Measurements from ENCODE around the gene SLC44A5.

DNA sequence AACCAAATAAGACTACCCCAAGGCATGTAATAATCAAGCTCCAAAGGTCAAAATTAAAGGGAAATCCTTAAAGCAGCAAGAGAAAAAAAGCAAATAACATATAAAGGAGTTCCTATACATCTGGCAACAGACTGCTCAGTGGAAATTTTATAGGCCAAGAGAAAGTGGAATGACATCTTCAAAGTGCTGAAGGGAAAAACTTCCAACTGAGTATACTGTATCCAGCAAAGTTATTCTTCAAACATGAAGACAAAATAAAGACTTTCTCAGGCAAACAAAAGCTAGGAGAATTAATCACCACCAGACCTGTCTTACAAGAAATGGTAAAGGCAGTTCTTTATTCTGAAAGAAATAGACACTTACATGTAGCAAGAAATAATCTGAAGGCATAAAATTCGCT is 45.0 kb upstream of the SLC44A5 start:
- TF ChIP-seq, protein P1, sequence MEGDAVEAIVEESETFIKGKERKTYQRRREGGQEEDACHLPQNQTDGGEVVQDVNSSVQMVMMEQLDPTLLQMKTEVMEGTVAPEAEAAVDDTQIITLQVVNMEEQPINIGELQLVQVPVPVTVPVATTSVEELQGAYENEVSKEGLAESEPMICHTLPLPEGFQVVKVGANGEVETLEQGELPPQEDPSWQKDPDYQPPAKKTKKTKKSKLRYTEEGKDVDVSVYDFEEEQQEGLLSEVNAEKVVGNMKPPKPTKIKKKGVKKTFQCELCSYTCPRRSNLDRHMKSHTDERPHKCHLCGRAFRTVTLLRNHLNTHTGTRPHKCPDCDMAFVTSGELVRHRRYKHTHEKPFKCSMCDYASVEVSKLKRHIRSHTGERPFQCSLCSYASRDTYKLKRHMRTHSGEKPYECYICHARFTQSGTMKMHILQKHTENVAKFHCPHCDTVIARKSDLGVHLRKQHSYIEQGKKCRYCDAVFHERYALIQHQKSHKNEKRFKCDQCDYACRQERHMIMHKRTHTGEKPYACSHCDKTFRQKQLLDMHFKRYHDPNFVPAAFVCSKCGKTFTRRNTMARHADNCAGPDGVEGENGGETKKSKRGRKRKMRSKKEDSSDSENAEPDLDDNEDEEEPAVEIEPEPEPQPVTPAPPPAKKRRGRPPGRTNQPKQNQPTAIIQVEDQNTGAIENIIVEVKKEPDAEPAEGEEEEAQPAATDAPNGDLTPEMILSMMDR (IDR thresholded peaks at IDR 0.05; ENCODE audit: low read depth, low read length), result no peak
- TF ChIP-seq EZH2phosphoT487 (IDR thresholded peaks at IDR 0.05; ENCODE audit: low read depth), result no peak
